GM23338 (cell line): ENCODE results near the gene NFIA. TPM values are rescaled to one million over a fixed set of nuclear protein-coding genes. Genes with fewer than 3 reads are reported as not detected.

Experiments
- ATAC-seq: fragments of 200-7000 bp; cut with Tn5 transposase; 3 replicates; pipeline ENCODE4 v1.9.1; 2020
- DNase-seq: peaks from one replicate; pipeline ENCODE4 v3.0.0-alpha.2; 2015; ENCODE audit warnings: low spot score
- H2AFZ ChIP-seq: fragments of 200-600 bp; sonication (generic); 2 replicates; pipeline ENCODE4 v1.8.0; 2016; ENCODE audit warnings: antibody characterized with exemption, mild to moderate bottlenecking, moderate library complexity
- H3F3A ChIP-seq: fragments of 200-600 bp; sonication (generic); replicated peaks from 2 replicates; pipeline ENCODE4 v1.8.0; 2017; ENCODE audit warnings: antibody characterized with exemption, mixed run types, low read depth
- H3K27ac ChIP-seq: fragments of 200-600 bp; sonication (generic); 2 replicates; pipeline ENCODE4 v1.6.1; 2016; ENCODE audit warnings: low read depth
- H3K27me3 ChIP-seq: fragments of 200-600 bp; sonication (generic); 2 replicates; pipeline ENCODE4 v1.8.0; 2016; ENCODE audit warnings: mild to moderate bottlenecking, mixed run types, moderate library complexity; ENCODE audit not compliant: insufficient read depth
- H3K36me3 ChIP-seq: fragments of 200-600 bp; sonication (generic); 2 replicates; pipeline ENCODE4 v1.8.0; 2016; ENCODE audit warnings: mild to moderate bottlenecking; ENCODE audit not compliant: insufficient read depth
- H3K4me1 ChIP-seq: fragments of 200-600 bp; sonication (generic); 2 replicates; pipeline ENCODE4 v1.8.0; 2016; ENCODE audit warnings: mild to moderate bottlenecking, moderate library complexity; ENCODE audit not compliant: insufficient read depth
- H3K4me2 ChIP-seq: fragments of 200-600 bp; sonication (generic); 2 replicates; pipeline ENCODE4 v1.7.1; 2017; ENCODE audit warnings: mixed run types
- H3K4me3 ChIP-seq: fragments of 200-600 bp; sonication (generic); 2 replicates; pipeline ENCODE4 v1.6.1; 2016; ENCODE audit warnings: mixed run types
- H3K79me2 ChIP-seq: fragments of 200-600 bp; sonication (generic); replicated peaks from 2 replicates; pipeline ENCODE4 v1.8.0; 2017; ENCODE audit warnings: mild to moderate bottlenecking; ENCODE audit not compliant: insufficient read depth
- H3K9me2 ChIP-seq: fragments of 200-600 bp; sonication (generic); 2 replicates; pipeline ENCODE4 v1.8.0; 2017; ENCODE audit not compliant: insufficient read depth
- H4K20me1 ChIP-seq: fragments of 200-600 bp; sonication (generic); replicated peaks from 2 replicates; pipeline ENCODE4 v1.8.0; 2017; ENCODE audit warnings: mild to moderate bottlenecking; ENCODE audit not compliant: insufficient read depth
- H3K27ac Mint-ChIP-seq: 2 replicates; pipeline ENCODE4 v1.8.0; 2020; ENCODE audit warnings: inconsistent platforms, mild to moderate bottlenecking, moderate library complexity, mixed read lengths
- H3K27me3 Mint-ChIP-seq: 3 replicates; pipeline ENCODE4 v1.8.0; 2022; ENCODE audit warnings: low read depth, mild to moderate bottlenecking, moderate library complexity, mixed read lengths, inconsistent platforms; ENCODE audit not compliant: insufficient read depth, poor library complexity
- H3K36me3 Mint-ChIP-seq: 3 replicates; pipeline ENCODE4 v1.8.0; 2021; ENCODE audit warnings: low read depth, mild to moderate bottlenecking, inconsistent platforms, moderate library complexity, mixed read lengths
- H3K4me1 Mint-ChIP-seq: 3 replicates; pipeline ENCODE4 v1.8.0; 2020; ENCODE audit warnings: mild to moderate bottlenecking, inconsistent platforms, mixed read lengths
- H3K4me3 Mint-ChIP-seq: 3 replicates; pipeline ENCODE4 v1.8.0; 2021; ENCODE audit warnings: moderate library complexity, mild to moderate bottlenecking, inconsistent platforms, mixed read lengths
- H3K9me3 Mint-ChIP-seq: 3 replicates; pipeline ENCODE4 v1.8.0; 2020; ENCODE audit warnings: moderate library complexity, mild to moderate bottlenecking, inconsistent platforms, mixed read lengths
- CREB1 ChIP-seq: fragments of 250-450 bp; sonication (Bioruptor Pico); IDR thresholded peaks from 2 replicates; pipeline ENCODE4 v1.5.0; 2020; ENCODE audit warnings: low read depth, mild to moderate bottlenecking, moderate library complexity
- CTCF ChIP-seq, 2 experiments: fragments of 200-600 bp in 1 of 2; sonication (generic) in 1 of 2; conservative IDR thresholded peaks; 2 replicates each; pipeline versions ENCODE4 v1.5.1 to v1.6.1; 2016 to 2017; ENCODE audit warnings: antibody characterized with exemption in 2 of 2, low read depth in 2 of 2, mild to moderate bottlenecking in 2 of 2, moderate library complexity in 1 of 2
- EZH2 ChIP-seq: fragments of 200-600 bp; sonication (generic); IDR thresholded peaks from one replicate; pipeline ENCODE4 v1.8.0; 2017; ENCODE audit warnings: antibody characterized with exemption, mild to moderate bottlenecking, low read depth; ENCODE audit not compliant: unreplicated experiment
- EZH2phosphoT487 ChIP-seq: fragments of 200-600 bp; sonication (generic); IDR thresholded peaks from one replicate; pipeline ENCODE4 v1.8.1; 2018; ENCODE audit warnings: antibody characterized with exemption; ENCODE audit not compliant: unreplicated experiment
- JUNB ChIP-seq: IDR thresholded peaks from one replicate; pipeline ENCODE4 v1.6.1; 2016; ENCODE audit warnings: antibody characterized with exemption; ENCODE audit not compliant: unreplicated experiment
- NANOG ChIP-seq: IDR thresholded peaks from 2 replicates; pipeline ENCODE4 v1.6.1; 2016; ENCODE audit warnings: antibody characterized with exemption, borderline replicate concordance
- POLR2AphosphoS5 ChIP-seq: IDR thresholded peaks from 2 replicates; pipeline ENCODE4 v1.6.1; 2016; ENCODE audit warnings: antibody characterized with exemption, low read depth
- REST ChIP-seq: IDR thresholded peaks from one replicate; pipeline ENCODE4 v1.6.1; 2018; ENCODE audit warnings: antibody characterized with exemption; ENCODE audit not compliant: unreplicated experiment
- STAT1 ChIP-seq: IDR thresholded peaks from one replicate; pipeline ENCODE4 v1.6.1; 2016; ENCODE audit warnings: antibody characterized with exemption; ENCODE audit not compliant: unreplicated experiment
- ZNF114 ChIP-seq: fragments of 250-450 bp; sonication (Bioruptor Pico); IDR thresholded peaks from 2 replicates; pipeline ENCODE4 v1.5.0; 2020; ENCODE audit warnings: mild to moderate bottlenecking, moderate library complexity
- ZNF331 ChIP-seq: fragments of 250-450 bp; sonication (Bioruptor Pico); IDR thresholded peaks from 2 replicates; pipeline ENCODE4 v1.5.0; 2020; ENCODE audit warnings: low read depth, mild to moderate bottlenecking, moderate library complexity
- polyA plus RNA-seq: library from polyadenylated mRNA; unstranded; fragments of >200 nt; fragmentation: Nextera tagmentation; extraction: Ambion mirVana; gene quantifications from 2 replicates; pipeline ENCODE4 v1.2.1, GENCODE V29; 2016
- total RNA-seq: library from RNA; depleted of rRNA; stranded (reverse); fragments of >200 nt; shearing (Covaris generic); gene quantifications from 2 replicates; pipeline ENCODE4 v1.2.3, GENCODE V29; 2014
- TF ChIP-seq, protein P1 (sequence below): IDR thresholded peaks from 2 replicates; pipeline ENCODE4 v1.6.1; 2016; ENCODE audit warnings: antibody characterized with exemption

NFIA gene
- total and polyA plus RNA-seq, 2 experiments from 2014 or later, result 0.97 to 2.3 TPM

DNA sequence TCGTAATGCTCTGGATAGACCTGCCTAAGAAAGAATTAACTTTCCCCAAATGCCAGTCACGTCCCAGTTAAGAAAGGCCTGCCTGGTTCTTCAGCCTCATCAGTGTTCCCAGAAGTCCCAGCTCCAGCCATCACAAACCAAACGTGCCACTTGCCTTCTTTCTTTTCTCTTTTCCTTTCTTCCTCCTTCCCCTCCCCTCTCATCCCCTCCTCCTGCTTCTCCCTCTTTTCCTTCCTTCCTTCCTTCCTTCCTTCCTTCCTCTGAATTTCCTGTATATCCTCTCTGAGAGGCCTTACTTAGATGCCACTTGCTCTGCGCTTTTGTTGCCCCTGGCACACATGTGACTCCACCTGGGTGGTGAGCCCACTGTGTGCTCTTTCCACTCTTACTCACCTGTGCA lies 228.2 kb downstream of the NFIA start (continued):
- TF ChIP-seq, protein P1, sequence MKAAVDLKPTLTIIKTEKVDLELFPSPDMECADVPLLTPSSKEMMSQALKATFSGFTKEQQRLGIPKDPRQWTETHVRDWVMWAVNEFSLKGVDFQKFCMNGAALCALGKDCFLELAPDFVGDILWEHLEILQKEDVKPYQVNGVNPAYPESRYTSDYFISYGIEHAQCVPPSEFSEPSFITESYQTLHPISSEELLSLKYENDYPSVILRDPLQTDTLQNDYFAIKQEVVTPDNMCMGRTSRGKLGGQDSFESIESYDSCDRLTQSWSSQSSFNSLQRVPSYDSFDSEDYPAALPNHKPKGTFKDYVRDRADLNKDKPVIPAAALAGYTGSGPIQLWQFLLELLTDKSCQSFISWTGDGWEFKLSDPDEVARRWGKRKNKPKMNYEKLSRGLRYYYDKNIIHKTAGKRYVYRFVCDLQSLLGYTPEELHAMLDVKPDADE, result no peak
- TF ChIP-seq ZNF114, result no peak
- TF ChIP-seq JUNB, result no peak
- TF ChIP-seq ZNF331 (CRISPR knock-in tag), result no peak
- TF ChIP-seq NANOG, result no peak
- no peak for TF ChIP-seq EZH2
- no peak for TF ChIP-seq STAT1
- no peak for TF ChIP-seq POLR2AphosphoS5
- TF ChIP-seq EZH2phosphoT487, result no peak
- TF ChIP-seq CTCF (conservative IDR thresholded peaks at IDR 0.05; ENCODE audit: low read depth in 2 of 2), result no peak
- no peak for TF ChIP-seq CREB1 (CRISPR knock-in tag)

DNA sequence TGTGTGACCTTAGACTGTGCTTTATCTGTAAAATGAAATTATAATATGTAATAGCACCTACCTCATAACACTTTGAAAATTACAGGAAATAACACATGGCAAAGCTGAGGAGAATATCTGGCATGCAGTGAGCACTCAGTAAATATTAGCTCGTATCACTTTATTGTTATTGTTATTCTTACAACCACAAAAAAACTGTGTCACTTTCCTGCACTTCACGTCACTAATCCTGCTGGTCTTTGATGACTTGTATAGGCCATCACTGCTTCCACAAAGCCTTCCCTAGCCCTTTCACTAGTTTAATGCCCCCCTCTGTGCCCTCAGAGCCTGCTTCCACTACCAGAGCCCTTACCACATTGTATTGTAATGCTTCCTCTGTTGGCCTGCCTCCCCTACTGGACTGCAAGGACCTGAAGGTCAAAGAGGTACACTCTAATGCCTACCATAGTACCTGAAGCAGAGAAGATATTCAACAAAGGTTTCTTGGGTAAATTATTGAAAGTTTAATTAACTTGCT lies 231.6 kb downstream of the NFIA start:
- Histone ChIP-seq H3K79me2 (no peaks in the 10 kb centered on the region), H3K4me2 (no peak overlapping the region), H3K4me1 (0 out of 2 replicates have a peak, but pooled peaks cover 7% of the 10 kb centered on the region), H2AFZ (no peak overlapping the region), H3K27ac (no peak overlapping the region), H4K20me1 (no peaks in the 10 kb centered on the region), H3K27me3 (no peaks in the 10 kb centered on the region), H3K36me3 (no peaks in the 10 kb centered on the region), H3F3A (no peaks in the 10 kb centered on the region), H3K4me3 (no peak overlapping the region), H3K9me2 (no peaks in the 10 kb centered on the region)
- no peak for TF ChIP-seq REST
- no peak for TF ChIP-seq CREB1 (CRISPR knock-in tag)
- TF ChIP-seq CTCF (conservative IDR thresholded peaks at IDR 0.05; ENCODE audit: low read depth in 2 of 2), result no peak
- TF ChIP-seq EZH2, result no peak
- no peak for TF ChIP-seq STAT1
- no peak for TF ChIP-seq ZNF331 (CRISPR knock-in tag)
- no peak for TF ChIP-seq JUNB
- TF ChIP-seq EZH2phosphoT487, result no peak
- no peak for TF ChIP-seq POLR2AphosphoS5
- TF ChIP-seq NANOG, result no peak
- no peak overlapping the region for H3K27ac Mint-ChIP-seq
- DNase-seq, result no peak
- H3K4me1 Mint-ChIP-seq, result peaks cover 3% of the 10 kb centered on the region; the same call in 2 of the 3 replicates
- H3K9me3 Mint-ChIP-seq, result no peaks in the 10 kb centered on the region
- H3K36me3 Mint-ChIP-seq, result peaks cover 5% of the 10 kb centered on the region; the same call in 1 of the 3 replicates
- peaks cover 2% of the 10 kb centered on the region for H3K27me3 Mint-ChIP-seq
- peak; percentile 87 for ATAC-seq
- no peak overlapping the region for H3K4me3 Mint-ChIP-seq
